Effector CD8-positive, alpha-beta T cell (primary cell): ENCODE results near the gene ANGPT4.

Experiments
- DNase-seq: peaks from one replicate; lab custom pipeline; 2025; lab: John Stamatoyannopoulos, UW

Gene ANGPT4

DNA sequence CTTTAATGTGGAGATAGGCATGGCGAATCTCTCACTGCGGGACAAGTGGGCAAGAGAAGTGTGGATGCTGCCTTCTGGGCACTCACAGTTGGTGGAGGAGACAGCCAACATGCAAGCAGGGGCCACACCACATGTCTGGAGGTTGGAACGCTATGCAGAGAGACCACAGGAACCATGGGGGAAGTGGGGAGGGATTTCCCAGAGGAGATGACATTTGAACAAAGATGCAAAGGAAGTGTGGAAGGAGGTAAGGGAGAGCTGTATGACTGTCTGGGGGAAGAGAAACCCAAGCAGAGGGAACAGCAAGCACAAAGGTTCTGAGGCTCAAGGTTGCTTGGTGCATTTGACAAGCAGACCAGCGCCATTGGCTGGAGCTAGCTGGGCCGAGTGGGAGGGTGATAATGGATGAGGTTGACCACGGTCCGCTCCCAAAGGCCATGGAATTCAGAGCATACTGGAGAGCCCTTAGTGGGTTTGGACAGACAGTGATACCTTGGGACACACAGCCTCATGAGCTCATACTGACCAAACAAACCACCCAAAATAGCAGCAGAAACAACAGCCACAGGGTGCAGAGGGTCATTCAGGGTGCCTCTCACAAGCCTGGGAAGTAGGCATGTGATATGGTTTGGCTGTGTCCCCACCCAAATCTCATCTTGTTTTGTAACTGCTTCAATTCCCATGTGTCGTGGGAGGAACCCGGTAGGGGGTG, 90.3 kb downstream of the ANGPT4 start:
- no peak for DNase-seq

DNA sequence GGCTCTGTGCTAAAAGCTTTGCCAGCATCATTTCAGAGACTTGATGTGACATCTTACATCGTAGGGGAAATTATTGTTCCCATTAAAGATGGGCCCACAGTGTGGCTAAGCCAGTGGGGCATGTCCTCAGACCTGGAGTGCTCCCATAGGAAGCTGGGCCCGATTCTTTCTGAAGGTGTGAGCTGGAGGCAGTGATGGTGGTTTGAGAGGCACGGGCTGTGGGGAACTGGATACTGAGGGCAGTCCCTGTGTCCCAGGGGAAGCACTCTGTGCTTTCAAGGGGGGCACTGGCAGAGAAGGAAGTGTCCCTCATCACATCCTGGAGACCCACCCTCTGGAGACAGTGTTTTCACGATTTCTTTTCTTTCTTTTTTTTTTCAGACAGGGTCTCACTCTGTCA, 91.2 kb downstream of the ANGPT4 start:
- DNase-seq, result no peak

DNA sequence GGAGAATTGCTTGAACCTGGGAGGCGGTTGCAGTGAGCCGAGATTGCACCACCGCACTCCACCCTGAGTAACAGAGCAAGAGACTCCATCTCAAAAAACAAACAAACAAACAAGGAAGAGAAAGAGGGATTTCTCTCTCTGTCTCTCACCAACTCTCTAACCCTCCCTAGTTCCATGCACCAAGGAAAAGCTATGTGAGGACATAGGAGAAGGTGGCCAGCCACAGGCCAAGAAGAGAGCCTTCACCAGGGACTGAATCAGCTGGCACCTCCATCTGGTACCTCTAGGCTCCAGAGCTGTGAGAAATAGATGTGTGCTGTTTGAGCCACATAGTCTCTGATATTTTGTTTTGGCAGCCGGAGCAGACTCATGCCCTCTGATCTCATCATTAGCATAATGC, 91.6 kb downstream of the ANGPT4 start:
- DNase-seq, result no peak

DNA sequence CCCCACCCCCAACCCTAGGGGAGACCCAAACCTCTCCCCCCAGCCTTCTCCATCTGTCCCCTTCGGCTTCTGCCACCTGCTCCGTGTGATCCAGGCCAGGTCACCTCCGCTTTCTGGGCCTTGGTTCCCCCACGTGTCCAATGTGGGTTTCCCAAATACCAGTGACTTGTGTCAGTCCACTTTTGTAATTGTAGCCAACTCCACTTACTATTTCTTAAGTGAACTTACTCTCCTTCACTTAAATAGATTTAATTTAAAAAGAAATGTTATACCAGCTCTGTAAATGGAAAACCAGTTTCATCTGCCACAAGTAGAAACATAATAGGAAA, 92.6 kb downstream of the ANGPT4 start:
- no peak for DNase-seq

DNA sequence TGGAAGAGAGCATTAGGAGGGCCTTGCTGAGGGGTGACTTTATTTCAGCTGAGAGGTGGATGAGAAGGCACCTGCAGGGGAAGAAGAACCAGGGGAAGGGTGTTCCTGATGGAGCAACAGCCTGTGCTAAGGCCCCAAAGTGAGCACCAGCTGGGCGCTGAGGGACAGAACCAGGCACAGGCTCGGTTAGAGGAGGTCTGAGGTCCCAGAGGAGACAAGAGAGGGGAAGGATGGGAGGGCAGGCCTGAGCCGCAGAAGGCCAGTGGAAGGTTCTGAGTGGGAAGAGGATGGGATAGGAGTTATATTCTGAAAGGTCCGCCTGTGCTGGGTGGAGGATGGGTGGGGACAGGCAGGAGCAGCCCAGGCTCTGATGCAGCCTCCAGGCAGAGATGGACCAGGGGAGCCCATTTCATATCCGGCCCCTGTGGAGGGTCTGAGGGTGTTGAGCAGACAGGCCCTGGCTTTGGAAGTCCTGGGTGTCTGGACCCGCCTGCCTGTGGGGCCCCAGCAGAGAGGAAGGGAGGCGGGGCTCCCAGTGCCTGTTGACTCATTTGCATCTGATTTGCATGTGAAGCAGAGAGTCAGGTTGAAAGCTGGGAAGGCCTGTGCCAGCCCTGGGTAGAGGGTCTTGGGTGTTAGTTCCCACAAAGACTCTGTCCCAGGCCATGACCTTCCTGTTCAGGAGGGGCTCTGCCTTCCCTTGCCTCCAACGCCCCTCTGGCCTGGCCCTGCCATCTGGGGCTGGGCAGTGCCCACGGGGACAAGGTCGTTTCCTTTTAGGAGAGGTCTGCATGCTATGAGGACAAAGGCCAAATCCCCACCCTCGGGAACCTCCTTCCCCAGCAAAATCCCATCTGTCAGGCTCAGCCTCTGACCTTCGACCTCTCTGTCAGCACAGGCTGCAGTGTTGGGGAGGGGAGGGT, 93.2 kb downstream of the ANGPT4 start:
- no peak for DNase-seq

DNA sequence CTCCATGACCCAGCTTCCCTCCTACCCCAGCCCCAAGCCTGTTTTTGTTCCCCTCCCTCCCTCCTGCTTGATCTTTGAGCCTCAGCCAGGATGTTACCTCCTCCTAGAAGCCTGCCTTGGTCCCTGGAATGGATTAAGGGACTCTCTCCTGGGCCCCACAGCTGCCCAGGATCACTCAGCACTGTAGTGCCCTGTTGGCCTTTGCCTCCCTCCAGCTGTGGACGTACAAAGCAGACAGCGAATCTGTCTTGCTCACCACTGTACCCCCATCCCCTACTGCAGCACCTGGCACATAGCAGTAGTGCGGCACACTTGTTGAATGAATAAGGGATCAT, 94.4 kb downstream of the ANGPT4 start:
- DNase-seq, result no peak

DNA sequence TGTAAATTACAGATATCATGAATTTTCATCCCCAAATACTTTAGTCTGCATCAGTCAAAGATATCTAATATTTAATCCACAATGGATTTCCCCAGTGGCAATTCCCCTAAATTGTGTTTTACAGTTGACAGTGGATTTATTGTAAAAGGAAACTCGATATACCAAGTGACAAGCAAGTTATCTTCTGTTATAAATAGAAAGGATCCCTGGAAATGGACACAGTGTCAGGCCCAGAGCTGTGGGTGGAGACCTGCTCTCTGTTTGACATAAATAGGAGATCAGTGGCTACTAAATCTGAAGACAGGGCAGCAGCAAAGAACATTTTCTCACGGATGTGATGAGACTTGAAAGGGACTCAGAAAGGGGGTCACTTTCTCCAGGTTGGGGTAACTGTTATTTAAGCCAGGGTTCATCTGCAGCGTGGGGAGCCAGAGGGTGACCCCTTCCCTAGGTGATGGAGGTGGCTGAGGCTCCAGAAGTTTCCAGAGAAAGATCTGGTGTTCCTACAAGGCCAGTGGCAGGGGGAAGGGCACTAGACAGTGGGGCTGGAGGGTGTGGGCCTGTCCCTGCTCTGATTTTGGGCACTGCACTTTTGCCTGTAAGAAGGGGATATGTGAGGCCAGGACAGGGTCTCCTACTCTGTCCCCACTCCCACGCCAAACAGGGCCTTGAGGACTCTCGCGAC, 94.9 kb downstream of the ANGPT4 start:
- no peak for DNase-seq

DNA sequence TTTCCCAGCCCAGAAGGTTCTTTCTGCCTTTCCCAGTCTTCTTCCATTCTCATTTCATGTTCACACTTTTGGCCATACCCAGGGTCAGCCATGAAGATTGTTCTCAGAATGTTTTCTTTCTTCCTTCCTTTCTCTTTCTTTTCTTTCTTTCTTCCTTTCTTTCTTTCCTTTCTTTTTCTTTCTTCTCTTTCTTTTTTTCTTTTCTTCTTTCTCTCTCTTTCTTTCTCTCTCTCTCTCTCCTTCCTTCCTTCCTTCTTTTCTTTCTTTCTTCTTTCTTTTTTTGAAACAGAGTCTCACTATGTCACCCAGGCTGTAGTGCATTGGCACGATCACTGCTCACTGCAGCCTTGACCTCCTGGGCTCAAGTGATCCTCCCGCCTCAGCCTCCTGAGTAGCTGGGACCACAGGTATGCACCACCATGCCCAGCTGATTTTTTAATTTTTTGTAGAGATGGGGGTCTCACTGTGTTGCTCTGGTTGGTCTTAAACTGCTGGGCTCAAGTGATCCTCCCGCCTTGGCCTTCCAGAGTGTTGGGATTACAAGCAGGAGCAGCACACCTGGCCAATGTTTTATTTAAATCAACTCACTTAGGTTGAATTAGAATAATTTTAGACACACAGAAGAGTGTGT, 95.7 kb downstream of the ANGPT4 start:
- DNase-seq, result no peak
